Upper lobe of left lung (tissue), 4 donors: ENCODE data around the gene GLIS1.

Experiments
- CTCF ChIP-seq, 6 experiments: fragments of 450-650 bp in 4 of 6; fragments of 200-600 bp in 2 of 6; sonication (generic) in 2 of 6; IDR thresholded peaks; one replicate each; pipeline ENCODE4 v1.5.1; 2016 to 2019; ENCODE audit warnings: antibody characterized with exemption in 6 of 6
- EP300 ChIP-seq, 4 donors: sonication (generic); formaldehyde crosslinking; IDR thresholded peaks; one replicate each; pipeline ENCODE4 v1.5.1; 2017; ENCODE audit warnings: antibody characterized with exemption in 4 of 4, control low read depth in 2 of 4
- POLR2A ChIP-seq, 4 donors: fragments of 450-650 bp; IDR thresholded peaks; one replicate each; pipeline ENCODE4 v1.5.1; 2016 to 2017; ENCODE audit warnings: antibody characterized with exemption in 4 of 4, mild to moderate bottlenecking in 2 of 4
- POLR2AphosphoS5 ChIP-seq, 2 donors: sonication (generic); formaldehyde crosslinking; IDR thresholded peaks; one replicate each; pipeline ENCODE4 v1.5.1; 2017; ENCODE audit warnings: antibody characterized with exemption in 2 of 2

GRCh38 chr1:53511323-53511932 lies 227.5 kb downstream of the GLIS1 start:
- no peak for TF ChIP-seq CTCF (IDR thresholded peaks at IDR 0.05)
- no peak for TF ChIP-seq POLR2A (IDR thresholded peaks at IDR 0.05)
- no peak for TF ChIP-seq POLR2AphosphoS5 (IDR thresholded peaks at IDR 0.05)
- TF ChIP-seq EP300 (IDR thresholded peaks at IDR 0.05) = no peak
